ENCODE measurements around the gene PBRM1.

PBRM1 gene

DNA sequence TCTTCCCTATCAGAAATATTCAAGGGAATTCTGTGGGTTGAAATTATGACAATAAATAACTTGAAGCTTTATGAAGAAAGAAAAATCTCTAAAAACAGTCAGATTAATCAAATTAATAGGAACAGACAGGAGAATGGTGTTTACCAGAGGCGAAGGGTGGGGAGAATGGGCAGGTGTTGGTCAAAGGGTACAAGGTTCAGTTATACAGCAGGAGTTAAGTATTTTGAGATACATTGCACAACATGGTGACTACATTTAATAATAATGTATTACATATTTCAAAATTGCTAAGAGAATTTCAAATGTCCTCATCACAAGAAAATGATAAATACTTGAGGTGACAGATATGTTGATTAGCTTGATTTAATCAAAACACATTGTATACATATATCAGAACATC lies 38.8 kb upstream of the PBRM1 start:
- TF ChIP-seq FOXM1 (IDR thresholded peaks at IDR 0.05; ENCODE audit: borderline replicate concordance, low read depth), result no peak
- no peak for TF ChIP-seq CEBPB (IDR thresholded peaks at IDR 0.05)
- no peak for TF ChIP-seq RAD21 (IDR thresholded peaks at IDR 0.05; ENCODE audit: low read depth)
- no peak for TF ChIP-seq ZBTB7A (IDR thresholded peaks at IDR 0.05; ENCODE audit: low read depth)
- TF ChIP-seq, protein P1, sequence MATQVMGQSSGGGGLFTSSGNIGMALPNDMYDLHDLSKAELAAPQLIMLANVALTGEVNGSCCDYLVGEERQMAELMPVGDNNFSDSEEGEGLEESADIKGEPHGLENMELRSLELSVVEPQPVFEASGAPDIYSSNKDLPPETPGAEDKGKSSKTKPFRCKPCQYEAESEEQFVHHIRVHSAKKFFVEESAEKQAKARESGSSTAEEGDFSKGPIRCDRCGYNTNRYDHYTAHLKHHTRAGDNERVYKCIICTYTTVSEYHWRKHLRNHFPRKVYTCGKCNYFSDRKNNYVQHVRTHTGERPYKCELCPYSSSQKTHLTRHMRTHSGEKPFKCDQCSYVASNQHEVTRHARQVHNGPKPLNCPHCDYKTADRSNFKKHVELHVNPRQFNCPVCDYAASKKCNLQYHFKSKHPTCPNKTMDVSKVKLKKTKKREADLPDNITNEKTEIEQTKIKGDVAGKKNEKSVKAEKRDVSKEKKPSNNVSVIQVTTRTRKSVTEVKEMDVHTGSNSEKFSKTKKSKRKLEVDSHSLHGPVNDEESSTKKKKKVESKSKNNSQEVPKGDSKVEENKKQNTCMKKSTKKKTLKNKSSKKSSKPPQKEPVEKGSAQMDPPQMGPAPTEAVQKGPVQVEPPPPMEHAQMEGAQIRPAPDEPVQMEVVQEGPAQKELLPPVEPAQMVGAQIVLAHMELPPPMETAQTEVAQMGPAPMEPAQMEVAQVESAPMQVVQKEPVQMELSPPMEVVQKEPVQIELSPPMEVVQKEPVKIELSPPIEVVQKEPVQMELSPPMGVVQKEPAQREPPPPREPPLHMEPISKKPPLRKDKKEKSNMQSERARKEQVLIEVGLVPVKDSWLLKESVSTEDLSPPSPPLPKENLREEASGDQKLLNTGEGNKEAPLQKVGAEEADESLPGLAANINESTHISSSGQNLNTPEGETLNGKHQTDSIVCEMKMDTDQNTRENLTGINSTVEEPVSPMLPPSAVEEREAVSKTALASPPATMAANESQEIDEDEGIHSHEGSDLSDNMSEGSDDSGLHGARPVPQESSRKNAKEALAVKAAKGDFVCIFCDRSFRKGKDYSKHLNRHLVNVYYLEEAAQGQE (IDR thresholded peaks at IDR 0.05; ENCODE audit: low read depth), result no peak
- TF ChIP-seq, protein P2, sequence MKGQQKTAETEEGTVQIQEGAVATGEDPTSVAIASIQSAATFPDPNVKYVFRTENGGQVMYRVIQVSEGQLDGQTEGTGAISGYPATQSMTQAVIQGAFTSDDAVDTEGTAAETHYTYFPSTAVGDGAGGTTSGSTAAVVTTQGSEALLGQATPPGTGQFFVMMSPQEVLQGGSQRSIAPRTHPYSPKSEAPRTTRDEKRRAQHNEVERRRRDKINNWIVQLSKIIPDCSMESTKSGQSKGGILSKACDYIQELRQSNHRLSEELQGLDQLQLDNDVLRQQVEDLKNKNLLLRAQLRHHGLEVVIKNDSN (IDR thresholded peaks at IDR 0.05), result no peak
- TF ChIP-seq EGR1 (IDR thresholded peaks at IDR 0.05), result no peak
- TF ChIP-seq EP300 (IDR thresholded peaks at IDR 0.05; ENCODE audit: borderline replicate concordance), result no peak
- no peak for TF ChIP-seq CREB1 (IDR thresholded peaks at IDR 0.05; ENCODE audit: low read depth)
- no peak for TF ChIP-seq TAF1 (IDR thresholded peaks at IDR 0.05; ENCODE audit: low read depth)
- no peak for TF ChIP-seq TEAD4 (IDR thresholded peaks at IDR 0.05)
- TF ChIP-seq YY1 (IDR thresholded peaks at IDR 0.05; ENCODE audit: low read depth), result no peak
- no peak for TF ChIP-seq TCF12 (IDR thresholded peaks at IDR 0.05; ENCODE audit: low read depth)

DNA sequence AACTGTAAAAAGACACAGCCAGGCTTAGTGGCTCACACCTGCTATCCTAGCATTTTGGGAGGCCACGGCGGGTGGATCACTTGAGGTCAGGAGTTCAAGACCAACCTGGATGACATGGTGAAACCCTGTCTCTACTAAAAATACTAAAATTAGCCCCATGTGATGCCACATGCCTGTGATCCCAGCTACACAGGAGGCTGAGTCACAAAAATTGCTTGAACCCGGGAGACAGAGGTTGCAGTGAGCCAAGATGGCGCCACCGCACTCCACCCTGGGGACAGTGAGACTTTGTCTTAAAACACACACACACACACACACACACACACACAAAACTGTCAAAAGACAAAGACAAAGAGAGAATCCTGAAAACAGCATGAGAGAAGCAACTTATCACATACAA lies 38.2 kb upstream of the PBRM1 start:
- no peak for TF ChIP-seq RAD21 (IDR thresholded peaks at IDR 0.05; ENCODE audit: low read depth)

DNA sequence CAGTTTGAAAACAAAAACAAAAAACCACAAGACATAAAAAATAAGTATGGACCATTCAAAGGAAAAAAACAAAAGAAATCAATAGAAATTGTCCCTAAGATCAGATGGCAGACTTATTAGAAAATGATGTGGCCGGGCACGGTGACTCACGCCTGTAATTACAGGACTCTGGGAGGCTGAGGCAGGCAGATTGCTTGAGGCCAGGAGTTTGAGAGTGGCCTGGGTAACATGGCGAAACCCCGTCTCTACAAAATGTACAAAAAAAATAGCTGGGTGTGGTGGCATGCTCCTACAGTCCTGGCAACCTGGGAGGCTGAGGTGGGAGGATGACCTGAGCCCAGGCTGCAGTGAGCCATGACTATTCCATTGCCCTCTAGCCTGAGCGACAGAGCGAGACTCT lies 36.8 kb upstream of the PBRM1 start:
- TF ChIP-seq, protein P2 (IDR thresholded peaks at IDR 0.05), result no peak
- TF ChIP-seq CREB1 (IDR thresholded peaks at IDR 0.05; ENCODE audit: low read depth) (no peak), ZBTB7A (IDR thresholded peaks at IDR 0.05; ENCODE audit: low read depth) (no peak), FOXM1 (IDR thresholded peaks at IDR 0.05; ENCODE audit: borderline replicate concordance, low read depth) (no peak), NFIC (IDR thresholded peaks at IDR 0.05) (no peak), CEBPB (IDR thresholded peaks at IDR 0.05) (no peak), RAD21 (IDR thresholded peaks at IDR 0.05; ENCODE audit: low read depth) (no peak), TCF12 (IDR thresholded peaks at IDR 0.05; ENCODE audit: low read depth) (no peak)

DNA sequence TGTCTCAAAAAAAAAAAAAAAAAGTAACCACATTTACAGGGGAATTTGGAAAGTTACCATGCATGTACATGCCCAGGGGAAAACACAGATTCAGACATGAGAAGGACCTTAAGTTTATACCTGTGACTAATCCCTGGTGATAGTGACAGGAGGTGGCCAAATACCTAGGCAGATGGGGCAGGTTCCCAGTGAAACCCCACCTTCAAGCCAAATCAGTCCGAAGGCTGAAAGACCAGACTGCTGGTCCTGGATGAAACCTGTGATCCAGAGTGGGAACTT lies 36.0 kb upstream of the PBRM1 start:
- TF ChIP-seq TAF1 (IDR thresholded peaks at IDR 0.05; ENCODE audit: low read depth), result no peak
- no peak for TF ChIP-seq RAD21 (IDR thresholded peaks at IDR 0.05; ENCODE audit: low read depth)

DNA sequence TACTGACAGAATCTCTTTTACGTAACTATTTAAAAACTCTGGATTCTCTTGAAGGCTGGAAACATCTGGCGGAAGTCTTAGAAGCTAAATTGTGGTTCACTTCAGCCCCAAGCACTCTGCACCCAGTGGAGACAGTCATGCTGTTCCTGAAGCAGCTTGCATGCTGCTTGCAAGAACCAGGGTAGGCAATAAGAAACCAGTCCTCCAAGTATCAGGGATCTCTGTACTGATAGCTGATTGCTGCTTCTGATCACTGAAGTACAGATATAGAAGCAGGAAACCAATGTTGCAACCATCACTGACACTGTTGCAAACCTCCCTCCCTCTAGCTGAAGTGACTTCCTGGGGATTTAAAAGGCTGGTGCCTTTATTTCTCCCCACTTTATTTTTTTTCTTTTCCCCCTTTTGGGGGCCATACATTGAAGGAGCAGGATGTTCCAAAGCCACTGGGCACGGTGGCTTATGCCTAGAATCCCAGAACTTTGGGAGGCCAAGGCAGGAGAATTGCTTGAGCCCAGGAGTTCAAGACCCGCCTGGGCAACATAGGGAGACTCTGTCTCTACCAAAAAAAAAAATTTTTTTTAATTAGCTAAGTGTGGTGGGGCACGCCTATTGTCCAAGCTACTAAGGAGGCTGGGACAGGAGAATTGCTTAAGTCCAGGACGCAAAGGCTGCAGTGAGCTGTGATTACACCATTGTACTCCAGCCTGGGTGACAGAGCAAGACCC lies 35.5 kb upstream of the PBRM1 start:
- TF ChIP-seq, protein P1 (IDR thresholded peaks at IDR 0.05; ENCODE audit: low read depth), result no peak
- TF ChIP-seq ZBTB7A (IDR thresholded peaks at IDR 0.05; ENCODE audit: low read depth), result no peak

DNA sequence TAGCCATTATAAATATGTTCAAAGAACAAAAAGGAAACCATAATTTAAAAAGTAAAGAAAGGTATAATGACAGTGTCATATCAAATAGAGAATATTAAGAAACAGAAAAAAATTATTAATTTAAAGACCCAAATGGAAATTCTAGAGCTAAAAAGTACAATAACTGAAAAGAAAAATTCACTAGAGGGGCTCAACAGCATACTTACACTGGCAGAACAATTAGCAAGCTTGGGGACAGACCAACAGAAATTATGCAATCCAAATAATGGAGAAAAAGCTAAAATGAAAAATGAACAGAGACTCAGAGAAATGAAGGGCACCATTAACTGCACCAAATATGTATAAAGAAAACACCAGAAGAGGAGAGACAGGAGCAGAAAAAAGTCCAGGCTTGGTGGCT lies 33.9 kb upstream of the PBRM1 start:
- no peak for TF ChIP-seq TEAD4 (IDR thresholded peaks at IDR 0.05)
- TF ChIP-seq, protein P3, sequence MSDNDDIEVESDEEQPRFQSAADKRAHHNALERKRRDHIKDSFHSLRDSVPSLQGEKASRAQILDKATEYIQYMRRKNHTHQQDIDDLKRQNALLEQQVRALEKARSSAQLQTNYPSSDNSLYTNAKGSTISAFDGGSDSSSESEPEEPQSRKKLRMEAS (IDR thresholded peaks at IDR 0.05), result no peak
- TF ChIP-seq YY1 (IDR thresholded peaks at IDR 0.05; ENCODE audit: low read depth), result no peak
- TF ChIP-seq EGR1 (IDR thresholded peaks at IDR 0.05), result no peak

DNA sequence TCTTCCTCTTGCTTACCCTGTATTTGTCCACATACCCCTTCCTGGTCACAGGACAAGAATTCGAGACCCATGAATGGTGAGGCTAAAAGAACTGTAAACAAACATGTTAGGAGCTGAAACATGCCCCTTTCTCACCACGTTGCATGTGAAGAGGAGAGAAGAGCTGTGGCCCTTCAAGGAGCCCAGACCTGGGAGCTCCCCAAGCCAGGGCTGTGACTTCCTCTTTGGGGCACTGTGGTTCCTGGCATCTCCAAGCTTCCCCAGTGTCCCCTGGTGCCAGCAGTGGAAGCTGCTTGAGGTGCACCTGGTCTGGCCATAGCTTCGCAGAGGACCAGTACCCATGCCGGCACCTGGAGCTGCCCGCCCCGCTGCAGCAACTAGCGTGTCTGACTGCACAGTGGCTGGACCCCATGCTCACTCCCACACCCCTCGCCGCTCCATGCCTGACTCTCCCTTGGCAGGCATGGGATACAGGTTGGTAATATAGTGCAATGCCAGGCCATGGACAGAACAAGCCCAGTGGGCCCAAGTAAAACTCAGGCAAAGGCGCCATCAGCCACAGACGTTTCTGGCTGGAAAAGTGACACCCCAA lies 30.1 kb upstream of the PBRM1 start:
- TF ChIP-seq, protein P1 (IDR thresholded peaks at IDR 0.05; ENCODE audit: low read depth), result no peak
- TF ChIP-seq ZBTB7A (IDR thresholded peaks at IDR 0.05; ENCODE audit: low read depth) (no peak), TEAD4 (IDR thresholded peaks at IDR 0.05) (no peak), TCF12 (IDR thresholded peaks at IDR 0.05; ENCODE audit: low read depth) (no peak), TAF1 (IDR thresholded peaks at IDR 0.05; ENCODE audit: low read depth) (no peak), NFIC (IDR thresholded peaks at IDR 0.05) (no peak), YY1 (IDR thresholded peaks at IDR 0.05; ENCODE audit: low read depth) (no peak)
- TF ChIP-seq, protein P2 (IDR thresholded peaks at IDR 0.05), result no peak
